NCI-H446 (cell line): ENCODE data around the gene ANKRD33.

ENCODE experiments used
- DNase-seq, 2 experiments: peaks; one replicate each; lab custom pipeline; 2025; lab: John Stamatoyannopoulos, UW

ANKRD33 gene

DNA sequence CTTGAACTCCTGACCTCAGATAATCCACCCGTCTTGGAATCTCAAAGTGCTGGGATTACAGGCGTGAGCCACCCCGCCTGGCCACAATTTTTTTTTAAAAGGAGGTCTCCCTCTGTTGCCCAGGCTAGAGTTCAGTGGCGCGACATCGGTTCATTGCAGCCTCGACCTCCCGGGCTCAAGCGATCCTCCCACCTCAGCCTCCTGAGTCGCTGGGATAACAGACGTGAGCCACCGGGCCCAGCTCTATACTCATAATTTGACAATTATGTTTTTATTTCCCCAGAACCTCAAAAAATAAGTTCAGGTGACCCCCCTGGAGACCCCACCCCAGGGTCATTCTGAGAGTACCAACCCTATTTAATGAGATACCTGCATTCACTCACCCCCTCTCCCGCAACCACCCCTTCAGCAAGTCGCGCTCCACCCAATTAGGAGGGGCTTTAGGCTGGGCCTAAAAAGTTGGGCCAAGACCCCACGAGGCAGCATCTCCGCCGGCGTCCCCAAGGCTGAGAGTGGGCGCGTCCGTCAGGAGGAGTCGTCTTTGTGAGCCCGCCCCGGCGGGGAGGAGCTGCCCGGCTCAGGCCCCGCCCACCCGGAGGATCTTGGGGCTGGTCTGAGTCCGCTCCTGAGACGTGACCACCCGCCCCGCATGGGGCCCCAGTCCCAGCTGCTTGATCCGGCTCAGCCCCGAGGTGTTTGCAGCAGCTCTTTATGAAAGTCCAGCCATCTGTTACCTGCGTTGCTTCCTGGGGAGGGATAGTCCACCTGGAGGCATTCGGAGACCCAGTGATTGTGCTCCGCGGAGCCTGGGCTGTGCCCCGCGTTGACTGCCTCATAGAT is at the start of gene ANKRD33:
ANKRD33 (plus strand) TSS at position 628 of the 840 bp plus-strand sequence; CDS start at position 712, 84 bp downstream.
- no peak for DNase-seq

DNA sequence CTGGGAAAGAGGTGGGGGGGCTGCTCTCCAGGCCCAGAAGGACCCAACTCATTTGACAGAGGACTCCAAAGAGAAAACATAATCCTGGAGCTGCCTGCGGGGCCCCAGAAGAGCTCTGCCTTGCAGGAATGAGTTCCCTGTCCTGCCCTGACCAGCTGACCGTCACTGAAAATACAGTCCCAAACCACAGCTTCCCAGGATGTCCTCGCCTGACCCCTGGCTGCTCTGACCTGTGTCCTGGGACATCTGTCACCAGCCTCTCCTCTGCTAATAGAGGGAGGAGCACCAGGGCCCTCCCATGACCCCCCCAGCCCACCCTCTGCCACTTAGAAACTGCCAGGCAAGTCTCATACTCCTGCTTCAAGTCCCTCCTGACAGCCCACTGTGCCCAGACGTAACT is 49.1 kb upstream of the ANKRD33 start:
- DNase-seq: no peak

- no peak for DNase-seq
Observed at GRCh38 chr12:51839310-51839947, 48.5 kb upstream of the ANKRD33 start.

- no peak for DNase-seq
Observed at GRCh38 chr12:51840966-51841365, 46.9 kb upstream of the ANKRD33 start.

GRCh38 chr12:51841727-51842126 is 46.2 kb upstream of the ANKRD33 start:
- DNase-seq: no peak

- no peak for DNase-seq
Observed at GRCh38 chr12:51844854-51845253, 43.0 kb upstream of the ANKRD33 start.

- no peak for DNase-seq
Observed at GRCh38 chr12:51845482-51845881, 42.4 kb upstream of the ANKRD33 start.

GRCh38 chr12:51846271-51846691 is 41.6 kb upstream of the ANKRD33 start:
- no peak for DNase-seq

DNA sequence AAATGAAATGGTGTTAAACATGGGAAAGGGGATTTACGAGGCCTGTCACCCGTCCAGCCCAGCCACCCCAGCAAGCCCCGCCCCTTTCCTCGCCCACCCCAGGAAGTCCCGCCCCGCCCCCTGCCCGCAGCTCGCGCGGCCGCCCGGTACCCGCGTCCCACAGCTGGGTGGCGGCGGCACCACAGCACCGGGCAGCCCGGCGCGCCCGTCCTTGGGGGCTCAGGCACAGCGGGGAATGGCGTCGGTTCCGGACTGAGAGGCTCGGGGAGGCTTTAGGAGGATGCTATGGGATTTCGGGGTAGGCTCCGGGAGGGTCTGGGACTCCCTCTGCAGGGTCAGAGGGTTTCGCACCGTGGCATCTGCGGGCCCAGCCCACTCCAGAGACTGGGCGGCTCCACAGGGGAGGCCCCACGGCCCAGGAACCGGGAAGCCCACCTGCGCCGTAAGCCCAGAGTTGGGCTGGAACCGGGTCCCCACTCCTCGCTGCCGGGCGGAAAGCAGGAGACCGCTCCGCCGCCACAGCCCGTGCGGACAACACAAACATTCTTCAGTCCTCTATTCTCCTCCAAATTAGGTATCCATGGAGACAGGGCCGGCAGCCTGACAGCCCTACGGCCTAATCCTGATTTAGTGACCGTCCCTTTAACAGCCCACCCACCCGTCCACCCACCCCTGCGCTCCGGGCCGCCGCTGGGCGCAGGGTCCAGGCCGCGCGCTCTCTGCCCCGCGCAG is 40.8 kb upstream of the ANKRD33 start:
- no peak for DNase-seq

GRCh38 chr12:51847643-51848325 is 40.1 kb upstream of the ANKRD33 start:
- DNase-seq: no peak

GRCh38 chr12:51848326-51848727 is 39.6 kb upstream of the ANKRD33 start, which contains the start of gene FIGNL2:
Gene FIGNL2 (minus strand): TSS chr12:51848718. CDS start chr12:51822413, 26,305 bp downstream.
- DNase-seq: no peak

DNA sequence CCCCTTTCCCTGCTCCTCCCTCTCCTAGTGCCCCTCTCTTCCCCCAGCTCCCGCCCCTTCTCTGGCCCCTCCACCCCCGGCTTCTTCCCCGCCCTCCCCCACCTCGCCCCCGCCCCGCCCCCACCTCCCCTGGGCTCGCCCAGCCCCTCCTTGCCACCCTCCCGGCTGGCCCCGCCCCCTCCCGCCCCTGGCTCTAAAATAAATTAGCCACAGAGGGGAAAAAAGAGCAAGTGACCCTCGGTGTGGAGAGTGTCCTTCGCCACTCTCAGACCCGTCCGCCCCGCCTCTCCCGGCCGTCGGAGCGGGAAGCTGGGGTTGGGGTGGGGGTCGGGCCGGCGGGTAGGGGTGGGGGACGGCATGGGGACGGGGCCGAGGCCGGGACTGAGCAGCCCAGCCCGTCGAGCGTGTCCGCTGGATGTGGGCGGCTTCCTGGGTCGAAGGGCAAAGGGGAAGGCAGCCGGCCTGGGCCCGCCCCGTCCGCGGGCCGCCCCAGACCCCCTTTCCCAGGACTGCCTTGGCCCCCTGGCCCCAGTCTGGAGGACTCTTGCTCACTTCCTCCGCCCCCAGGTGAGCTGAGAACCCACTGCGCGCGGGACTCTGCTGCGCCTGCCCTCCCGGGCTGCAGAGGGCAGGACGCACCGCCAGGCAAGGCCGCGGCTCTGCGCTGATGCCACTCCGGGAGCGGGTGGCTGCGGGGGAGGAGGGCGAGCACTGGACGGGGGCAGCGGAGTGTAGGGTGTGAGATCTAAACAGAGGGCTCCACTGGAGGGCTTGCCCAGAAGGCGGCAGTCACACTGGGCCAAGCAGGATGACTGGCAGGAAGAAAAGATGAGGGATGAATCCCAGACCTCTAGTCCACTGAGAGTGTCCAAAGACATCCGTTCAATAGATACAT is 38.8 kb upstream of the ANKRD33 start:
- no peak for DNase-seq

DNA sequence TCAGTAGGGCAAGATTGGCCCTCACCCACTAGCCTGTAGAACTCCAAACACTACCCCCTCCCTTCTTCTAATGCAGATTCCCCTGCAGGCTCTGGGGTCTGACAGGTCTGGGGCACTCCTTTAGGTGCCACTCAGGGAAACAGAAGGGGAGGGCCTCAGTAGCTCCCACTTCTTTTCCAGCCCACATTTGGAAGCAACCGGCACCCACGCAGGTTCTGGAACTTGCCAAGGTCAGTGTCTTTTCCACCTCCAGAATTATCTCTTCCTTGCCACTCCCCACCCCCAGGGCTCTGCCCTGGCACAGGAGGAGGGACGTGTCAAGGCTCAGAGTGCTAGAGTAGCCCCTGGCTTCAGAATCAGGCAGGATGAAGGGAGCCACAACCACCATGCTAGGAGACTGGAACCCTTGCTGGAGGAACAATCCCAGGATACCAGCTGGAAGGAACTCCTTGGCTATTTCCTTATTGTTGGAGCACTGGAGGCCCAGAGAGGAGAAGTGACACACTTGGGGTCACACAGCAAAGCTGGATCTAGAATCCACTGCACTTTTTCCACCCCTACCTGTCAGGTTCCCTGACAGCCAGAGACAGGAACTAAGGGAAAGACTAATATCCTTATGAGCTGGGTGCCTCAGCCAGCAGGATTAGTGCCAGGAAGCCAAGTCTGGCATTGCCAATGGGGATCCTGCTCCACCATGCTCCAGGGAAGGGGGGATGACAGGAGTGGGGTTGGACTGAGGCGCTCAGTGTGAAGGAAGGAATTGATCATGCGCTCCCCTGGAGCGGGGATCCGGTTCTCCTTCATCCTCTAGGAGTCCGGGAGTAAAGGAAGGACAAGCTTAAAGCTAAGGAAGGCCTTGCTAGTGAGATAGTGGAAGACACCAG is 37.6 kb upstream of the ANKRD33 start:
- no peak for DNase-seq

- DNase-seq: no peak
Observed at GRCh38 chr12:51850965-51851299, 37.0 kb upstream of the ANKRD33 start.

DNA sequence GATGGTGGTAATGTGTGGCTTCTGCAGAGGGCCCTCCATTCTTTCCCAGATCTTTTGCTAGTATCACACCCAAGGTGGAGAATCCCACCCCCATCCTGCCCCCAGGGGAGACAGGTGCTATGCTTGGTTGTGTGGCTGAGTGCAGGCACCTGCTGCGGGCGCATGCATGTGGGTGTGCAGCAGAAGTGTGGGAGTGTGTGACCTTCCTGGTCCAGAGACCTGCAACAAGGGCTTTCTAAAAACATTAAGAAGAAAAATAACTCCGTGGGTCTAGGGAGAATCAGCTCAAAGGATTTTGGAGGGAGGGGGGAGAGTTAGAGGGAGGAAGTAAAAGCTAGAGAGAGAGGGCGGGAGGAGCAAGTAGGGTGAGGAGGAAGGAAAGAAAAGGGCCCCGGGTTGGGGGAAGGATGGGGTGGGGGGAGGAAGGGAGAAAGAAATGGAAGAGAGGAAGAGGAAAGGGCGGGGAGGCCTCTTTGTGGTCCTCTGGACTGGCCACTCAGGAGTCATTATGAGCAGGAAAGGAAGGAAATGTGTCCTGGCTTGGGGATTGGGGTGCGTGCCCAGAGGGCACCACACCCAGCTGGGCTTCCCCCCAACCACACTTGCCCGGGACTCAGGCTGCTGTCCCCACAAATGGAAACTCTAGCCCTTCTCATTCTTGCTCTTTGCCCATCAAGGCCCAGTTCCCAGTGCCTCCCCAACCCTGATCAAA is 36.3 kb upstream of the ANKRD33 start:
- no peak for DNase-seq

GRCh38 chr12:51852404-51853137 is 35.3 kb upstream of the ANKRD33 start:
- DNase-seq: no peak

DNA sequence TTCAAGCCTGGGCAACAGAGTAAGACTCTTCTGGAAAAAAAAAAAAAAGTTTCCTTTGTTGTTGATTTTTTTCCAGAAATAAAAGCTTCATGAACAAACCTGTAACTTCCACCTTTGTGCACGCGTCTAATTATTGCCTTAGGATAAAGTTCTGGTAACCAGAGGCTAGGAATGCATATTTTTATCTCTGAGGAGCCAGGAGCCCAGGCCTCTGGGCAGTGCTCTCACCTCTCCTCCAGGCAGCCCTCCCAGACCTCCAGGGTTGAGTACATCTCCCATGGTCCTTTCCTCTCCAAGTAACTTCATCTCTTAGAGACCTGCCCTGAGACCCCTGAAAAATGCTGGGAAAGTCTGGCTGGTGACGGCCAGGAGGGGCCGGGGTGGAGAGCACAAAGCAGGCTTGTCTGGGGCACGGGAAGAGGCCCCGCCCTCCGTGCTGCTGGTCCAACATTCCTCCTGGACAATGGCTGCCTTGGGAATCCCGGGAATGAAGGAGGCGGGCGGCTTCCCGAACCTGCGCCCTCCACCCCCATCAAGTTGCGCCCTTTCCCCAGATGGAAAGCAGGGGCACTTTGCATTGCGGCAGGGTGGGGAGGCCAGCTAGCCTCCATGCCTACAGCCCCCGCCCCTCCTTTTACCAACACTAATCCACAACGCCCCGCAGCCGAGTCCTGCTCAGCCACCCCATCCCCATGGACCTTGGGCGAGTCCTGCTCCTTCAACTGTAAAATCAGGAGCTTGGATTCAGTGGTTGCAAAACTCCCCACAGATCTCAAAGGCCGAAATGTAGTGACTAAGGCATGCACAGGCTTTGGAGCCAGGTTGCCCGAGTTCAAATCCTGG is 32.1 kb upstream of the ANKRD33 start:
- DNase-seq: no peak

DNA sequence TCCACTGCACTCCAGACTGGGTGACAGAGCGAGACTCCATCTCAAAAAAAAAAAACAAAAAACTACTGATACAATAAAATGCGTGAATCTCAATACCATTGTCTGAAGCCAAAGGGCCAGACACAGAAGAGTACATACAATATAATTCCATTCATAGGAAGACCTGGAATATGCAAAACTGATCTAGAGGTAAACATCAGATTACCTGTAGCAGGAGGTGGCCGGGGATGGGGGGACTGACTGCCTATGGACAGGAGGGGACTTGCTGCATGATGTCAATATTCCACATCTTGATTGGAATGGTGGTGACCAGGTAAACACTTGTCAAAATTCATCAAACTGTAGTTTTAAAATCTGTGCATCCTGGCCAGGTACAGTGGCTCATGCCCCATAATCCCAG is 26.9 kb upstream of the ANKRD33 start:
- DNase-seq: no peak
